ENCODE measurements around the gene ADGRG3.

DNA sequence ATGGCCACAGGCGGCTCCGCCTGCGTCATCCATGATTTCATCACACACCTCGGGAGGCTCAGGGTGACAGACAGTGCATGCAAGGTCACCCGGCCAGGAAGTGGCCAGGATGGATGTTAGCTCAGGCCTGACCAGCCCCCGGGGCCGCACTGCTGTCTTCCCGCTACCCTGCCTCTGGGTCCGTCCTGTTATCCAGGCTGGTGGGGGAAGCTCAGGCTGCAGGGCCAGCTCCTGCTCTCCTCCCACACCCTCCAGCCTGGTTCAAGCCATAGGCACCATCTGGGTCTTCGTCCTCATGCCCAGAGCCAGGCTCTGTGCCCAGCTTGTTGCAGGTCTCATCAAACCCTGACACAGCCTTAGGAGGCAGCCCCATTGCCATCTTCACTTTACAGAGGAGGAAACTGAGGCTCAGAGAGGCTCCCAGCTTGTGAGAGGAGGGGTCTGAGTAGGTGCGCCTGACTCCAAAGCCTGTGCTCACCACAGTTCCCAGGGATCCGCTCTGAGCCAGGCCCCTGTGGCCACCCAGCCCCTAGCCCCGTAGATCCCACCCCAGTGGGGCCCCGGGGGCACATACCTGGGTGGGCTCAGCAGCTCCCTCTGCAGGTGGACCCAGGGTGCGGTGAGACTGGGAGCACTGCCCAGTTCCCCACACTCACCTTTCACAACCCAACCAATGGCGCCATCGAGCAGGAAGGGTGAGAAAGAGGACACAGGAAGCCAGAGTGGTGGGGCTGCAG lies 412 bp upstream of the ADGRG3 start:
- TF ChIP-seq POLR2A (IDR thresholded peaks at IDR 0.05): no peak
- TF ChIP-seq, protein P1, sequence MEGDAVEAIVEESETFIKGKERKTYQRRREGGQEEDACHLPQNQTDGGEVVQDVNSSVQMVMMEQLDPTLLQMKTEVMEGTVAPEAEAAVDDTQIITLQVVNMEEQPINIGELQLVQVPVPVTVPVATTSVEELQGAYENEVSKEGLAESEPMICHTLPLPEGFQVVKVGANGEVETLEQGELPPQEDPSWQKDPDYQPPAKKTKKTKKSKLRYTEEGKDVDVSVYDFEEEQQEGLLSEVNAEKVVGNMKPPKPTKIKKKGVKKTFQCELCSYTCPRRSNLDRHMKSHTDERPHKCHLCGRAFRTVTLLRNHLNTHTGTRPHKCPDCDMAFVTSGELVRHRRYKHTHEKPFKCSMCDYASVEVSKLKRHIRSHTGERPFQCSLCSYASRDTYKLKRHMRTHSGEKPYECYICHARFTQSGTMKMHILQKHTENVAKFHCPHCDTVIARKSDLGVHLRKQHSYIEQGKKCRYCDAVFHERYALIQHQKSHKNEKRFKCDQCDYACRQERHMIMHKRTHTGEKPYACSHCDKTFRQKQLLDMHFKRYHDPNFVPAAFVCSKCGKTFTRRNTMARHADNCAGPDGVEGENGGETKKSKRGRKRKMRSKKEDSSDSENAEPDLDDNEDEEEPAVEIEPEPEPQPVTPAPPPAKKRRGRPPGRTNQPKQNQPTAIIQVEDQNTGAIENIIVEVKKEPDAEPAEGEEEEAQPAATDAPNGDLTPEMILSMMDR (IDR thresholded peaks at IDR 0.05 in 4 of 5, conservative IDR thresholded peaks at IDR 0.05 in 1 of 5): no peak

Data from gastrocnemius medialis (tissue), 4 donors.